GM08714 (cell line): ENCODE results near the gene FUT3.
"Not testable (repeated sequence)": the region's sequence is repeated elsewhere in the genome, so short reads cannot be mapped to it uniquely, and the experiment has no call there.

Experiments
- H3K4me3 ChIP-seq: fragments of 200-500 bp; sonication (Bioruptor generic); 2 replicates; pipeline ENCODE4 v1.5.1; 2014; ENCODE audit warnings: mild to moderate bottlenecking, low read length, inconsistent platforms
- ZNF274 ChIP-seq: IDR thresholded peaks from 2 replicates; pipeline ENCODE4 v1.6.1; 2012; ENCODE audit warnings: mild to moderate bottlenecking, low read depth, low read length

The FUT3 gene

DNA sequence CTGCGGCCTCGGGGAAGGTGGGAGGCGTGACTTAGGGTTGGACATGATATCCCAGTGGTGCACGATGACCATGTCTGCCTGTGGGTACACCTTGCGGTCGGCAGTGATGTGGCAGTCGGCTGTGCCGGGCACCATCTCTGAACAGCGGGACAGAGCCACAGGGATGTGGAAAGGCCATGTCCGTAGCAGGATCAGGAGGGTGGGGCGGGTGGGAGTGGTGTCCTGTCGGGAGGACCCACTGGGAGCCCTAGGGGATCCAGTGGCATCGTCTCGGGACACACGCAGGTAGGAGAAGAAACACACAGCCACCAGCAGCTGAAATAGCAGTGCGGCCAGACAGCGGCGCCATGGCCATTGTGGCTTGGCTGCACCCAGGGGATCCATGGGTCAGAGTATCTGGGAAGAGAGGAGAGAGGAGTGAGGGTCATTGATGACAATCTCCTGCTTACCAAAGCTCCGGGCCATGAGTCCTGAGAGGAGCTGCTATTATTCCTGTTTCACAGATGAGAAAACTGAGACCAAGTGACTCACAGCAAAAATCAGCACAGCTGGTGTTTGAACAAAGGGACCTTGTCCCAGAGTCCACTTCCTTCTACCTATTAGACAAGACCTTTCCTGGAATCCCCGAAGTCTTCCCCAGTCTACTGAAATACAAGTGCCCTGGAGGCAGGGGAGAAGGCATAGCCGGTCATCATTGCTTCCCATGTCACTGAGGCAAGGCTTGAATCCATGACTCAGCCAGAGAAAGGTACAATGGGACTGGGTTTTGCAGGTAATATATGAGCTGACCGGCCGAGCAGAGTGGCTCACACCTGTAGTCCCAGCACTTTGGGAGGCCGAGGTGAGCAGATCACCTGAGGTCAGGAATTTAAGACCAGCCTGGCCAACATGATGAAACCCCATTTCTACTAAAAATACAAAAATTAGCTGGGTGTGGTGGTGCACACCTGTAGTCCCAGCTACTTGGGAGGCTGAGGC lies 6.5 kb downstream of the FUT3 start:
- TF ChIP-seq ZNF274, result no peak
- H3K4me3 ChIP-seq, result no peak overlapping the region

- no peak for TF ChIP-seq ZNF274
- H3K4me3 ChIP-seq, result no peak overlapping the region
Observed at GRCh38 chr19:5843295-5843927, 7.8 kb downstream of the FUT3 start.

DNA sequence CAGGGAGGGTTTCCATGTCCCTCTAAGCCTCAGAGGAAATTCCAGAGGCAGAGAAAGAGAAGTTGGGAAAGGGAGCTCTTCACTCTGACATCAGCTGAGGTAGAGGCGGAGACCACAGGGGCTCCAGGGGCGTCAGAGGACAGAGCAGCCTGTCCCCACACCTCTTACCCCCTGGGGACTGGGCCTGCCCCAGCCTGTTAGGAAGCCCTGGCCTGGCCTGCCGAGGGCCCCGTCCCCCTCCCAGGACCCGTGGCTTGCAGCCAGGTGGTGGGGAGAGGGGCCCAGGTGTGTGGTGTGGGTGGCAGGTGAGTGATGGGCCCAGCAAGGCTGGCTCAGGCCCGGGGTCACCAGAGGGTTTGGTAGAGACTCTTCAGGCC lies 9.5 kb downstream of the FUT3 start:
- H3K4me3 ChIP-seq, result not testable (repeated sequence)

DNA sequence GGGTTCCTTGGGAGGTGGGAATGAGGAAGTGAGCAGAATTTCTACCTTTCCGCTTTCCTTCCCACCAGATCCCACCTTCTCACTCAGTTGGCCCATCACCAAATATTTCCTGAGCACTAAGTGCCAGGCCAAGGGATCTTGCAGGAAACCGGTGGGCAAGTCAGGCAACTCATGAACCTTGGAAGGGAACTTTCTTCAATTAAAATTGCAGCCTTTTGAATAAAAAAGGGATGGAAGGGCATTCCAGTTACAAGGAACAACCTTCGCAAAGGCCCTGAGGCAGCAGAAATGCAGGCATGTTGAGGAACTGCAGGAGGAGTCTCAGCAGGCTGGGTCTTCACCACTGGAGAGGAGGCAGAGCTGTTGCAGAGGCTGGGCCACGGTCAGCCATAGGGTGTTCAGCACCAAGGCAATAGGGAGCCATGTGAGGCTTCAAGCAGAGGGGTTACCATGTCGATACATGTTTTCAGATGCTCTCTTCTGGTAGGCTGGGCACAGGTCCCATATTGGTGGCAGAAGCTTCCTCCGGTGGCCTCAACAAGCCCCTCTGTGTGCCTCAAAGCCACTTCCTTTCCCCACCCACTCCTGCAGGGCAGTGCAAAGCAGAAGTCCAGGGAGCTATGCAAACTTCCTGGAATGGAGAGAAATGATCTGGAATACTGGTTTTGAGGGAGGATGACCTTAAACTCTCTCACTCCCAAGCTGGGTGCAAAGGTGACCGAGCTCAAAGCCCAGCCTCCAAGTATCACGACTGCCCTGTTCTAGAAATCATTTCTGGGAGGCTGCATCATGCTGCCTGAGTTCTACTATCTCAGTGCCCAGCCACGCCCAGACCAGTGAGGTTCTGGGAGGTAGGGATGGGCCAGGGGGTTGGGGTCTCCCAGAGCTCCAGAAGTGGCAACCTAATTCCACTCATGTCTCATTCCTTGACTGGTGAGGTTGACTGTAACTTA lies 11.9 kb downstream of the FUT3 start, which contains the start of gene FUT6:
Gene FUT6 (minus strand): TSS at position 638 of the 953 bp plus-strand sequence. CDS start 7,135 bp downstream, outside the sequence.
- H3K4me3 ChIP-seq, result no peak within 1 kb of the TSS
- TF ChIP-seq ZNF274, result no peak

- no peak for TF ChIP-seq ZNF274
- no peak overlapping the region for H3K4me3 ChIP-seq
Observed at GRCh38 chr19:5838353-5839064, 12.7 kb downstream of the FUT3 start.

- no peak overlapping the region for H3K4me3 ChIP-seq
Observed at GRCh38 chr19:5837761-5838352, 13.4 kb downstream of the FUT3 start.

DNA sequence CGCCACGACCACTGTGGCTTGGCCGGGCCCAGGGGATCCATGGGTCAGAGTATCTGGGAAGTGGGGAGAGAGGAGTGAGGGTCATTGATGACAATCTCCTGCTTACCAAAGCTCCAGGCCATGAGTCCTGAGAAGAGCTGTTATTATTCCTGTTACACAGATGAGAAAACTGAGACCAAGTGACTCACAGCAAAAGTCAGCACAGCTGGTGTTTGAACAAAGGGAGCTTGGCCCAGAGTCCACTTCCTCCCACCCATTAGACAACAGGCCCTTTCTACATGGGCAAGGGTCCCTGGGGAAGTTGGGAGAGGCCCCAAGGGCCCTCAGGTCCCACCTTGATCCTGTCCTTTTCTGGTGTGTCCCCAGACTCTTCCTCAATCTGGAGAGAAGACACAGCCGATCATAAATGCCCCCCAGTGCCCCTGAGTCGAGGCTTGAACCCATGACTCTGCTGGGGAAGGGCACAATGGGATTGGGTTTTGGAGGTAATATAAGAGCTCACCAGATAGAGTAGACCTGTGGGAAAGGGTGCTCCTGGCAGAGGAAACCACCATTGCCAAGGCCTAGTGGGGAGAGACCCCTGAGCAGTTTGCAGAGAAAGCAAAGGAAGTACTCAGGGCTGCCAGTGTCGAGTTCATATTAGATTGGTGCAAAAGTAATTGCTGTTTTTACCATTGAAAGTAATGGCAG lies 18.6 kb downstream of the FUT3 start:
- H3K4me3 ChIP-seq, result no peak overlapping the region
- TF ChIP-seq ZNF274, result no peak

More at GRCh38 chr19:5837761-5838352, 13.4 kb downstream of the FUT3 start:
- TF ChIP-seq ZNF274, result no peak

DNA sequence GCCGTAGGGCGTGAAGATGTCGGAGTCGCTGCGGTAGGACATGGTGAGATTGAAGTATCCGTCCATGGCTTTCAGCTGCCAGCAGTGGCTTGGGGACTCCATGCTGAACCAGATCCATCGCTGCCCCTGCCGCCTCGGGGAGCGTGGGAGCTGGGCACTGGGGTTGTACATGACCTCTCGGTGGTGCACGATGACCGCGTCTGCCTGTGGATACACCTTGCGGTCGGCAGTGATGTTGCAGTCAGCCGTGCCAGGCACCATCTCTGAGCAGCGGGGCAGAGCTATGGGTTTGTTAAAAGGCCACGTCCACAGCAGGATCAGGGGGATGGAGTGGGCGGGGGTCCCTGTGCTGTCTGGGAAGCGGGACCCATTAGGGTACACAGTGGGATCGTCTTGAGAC lies 19.2 kb downstream of the FUT3 start:
- H3K4me3 ChIP-seq, result no peak overlapping the region
- no peak for TF ChIP-seq ZNF274

GRCh38 chr19:5831159-5831558 lies 20.1 kb downstream of the FUT3 start:
- TF ChIP-seq ZNF274, result no peak
- H3K4me3 ChIP-seq, result no peak overlapping the region

- no peak for TF ChIP-seq ZNF274
- H3K4me3 ChIP-seq, result no peak overlapping the region; the same call in 1 of the 2 replicates
Observed at GRCh38 chr19:5829567-5830310, 21.5 kb downstream of the FUT3 start.

- peak overlapping the region; percentile 64; the same call in 1 of the 2 replicates for H3K4me3 ChIP-seq
- TF ChIP-seq ZNF274, result no peak
Observed at GRCh38 chr19:5828661-5829566, 22.3 kb downstream of the FUT3 start.
